ENCODE results near the gene RBCK1. TPM values are rescaled to one million over a fixed set of nuclear protein-coding genes. Genes with fewer than 3 reads are reported as not detected.

RBCK1 gene
- total RNA-seq, 1 experiment from 2014 or later, result 115 TPM

DNA sequence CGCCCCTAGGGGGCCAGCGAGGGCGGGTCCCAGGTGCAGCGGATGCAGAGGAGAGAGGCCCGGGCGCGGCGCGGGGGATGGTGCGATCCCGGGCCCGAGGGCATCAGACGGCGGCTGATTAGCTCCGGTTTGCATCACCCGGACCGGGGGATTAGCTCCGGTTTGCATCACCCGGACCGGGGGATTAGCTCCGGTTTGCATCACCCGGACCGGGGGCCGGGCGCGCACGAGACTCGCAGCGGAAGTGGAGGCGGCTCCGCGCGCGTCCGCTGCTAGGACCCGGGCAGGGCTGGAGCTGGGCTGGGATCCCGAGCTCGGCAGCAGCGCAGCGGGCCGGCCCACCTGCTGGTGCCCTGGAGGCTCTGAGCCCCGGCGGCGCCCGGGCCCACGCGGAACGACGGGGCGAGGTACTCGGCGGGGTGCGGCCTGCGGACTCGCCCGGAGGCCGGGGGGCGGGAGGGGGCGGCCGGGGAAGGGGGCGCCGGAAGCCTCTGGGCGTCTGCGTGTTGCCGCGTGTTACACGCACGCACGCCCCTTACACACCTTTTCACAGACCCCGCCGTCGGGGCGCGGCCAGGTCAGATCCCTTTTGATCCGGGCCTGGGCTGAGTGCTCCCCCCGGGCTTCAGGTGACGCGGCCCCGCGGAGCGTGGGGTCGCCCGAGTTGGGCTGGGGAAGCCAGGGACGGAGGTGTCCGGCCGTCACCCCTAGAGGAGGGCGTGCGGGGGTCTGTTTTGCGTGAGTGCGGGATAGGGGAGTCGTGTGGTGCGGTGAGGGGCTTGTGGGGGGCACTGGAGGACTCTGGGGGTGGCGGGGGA lies 27.1 kb upstream of the RBCK1 start:
- peak overlapping the region; percentile 85 for H3K27ac ChIP-seq (ENCODE audit: low read length)
- peaks cover 21% of the 10 kb centered on the region; the same call in 1 of the 2 replicates for H3K36me3 ChIP-seq (ENCODE audit: low read depth, low read length)
- CTCF ChIA-PET, result interaction anchor here (0.7 to 1.3 kb wide), 4 partner anchors 9 to 54 kb away, joined by 3 to 25 read pairs (median 6); no protein-coding TSS in a partner anchor
- H3F3A ChIP-seq (ENCODE audit: low read length, unreplicated experiment), result no peaks in the 10 kb centered on the region
- no peaks in the 10 kb centered on the region for H3K9me2 ChIP-seq (replicated peaks; ENCODE audit: low read length)
- POLR2A ChIA-PET (ENCODE audit: unreplicated experiment), result interaction anchor here (0.6 to 1.8 kb wide), 8 partner anchors 9 to 102 kb away, joined by 3 to 26 read pairs (median 10); no protein-coding TSS in a partner anchor
- H3K27me3 ChIP-seq (ENCODE audit: low read length), result no peaks in the 10 kb centered on the region
- H4K20me1 ChIP-seq (ENCODE audit: low read length), result peaks cover 22% of the 10 kb centered on the region
- peak overlapping the region; percentile 93 for H3K4me2 ChIP-seq (ENCODE audit: low read length)
- peak overlapping the region; percentile 82 for H2AFZ ChIP-seq (ENCODE audit: low read length)
- H3K79me2 ChIP-seq (ENCODE audit: low read length), result peaks cover 67% of the 10 kb centered on the region
- no peaks in the 10 kb centered on the region for H3K9me3 ChIP-seq (ENCODE audit: low read length)
- peak overlapping the region; percentile 80 for H3K4me3 ChIP-seq (ENCODE audit: low read length)
- TF ChIP-seq, protein P1, sequence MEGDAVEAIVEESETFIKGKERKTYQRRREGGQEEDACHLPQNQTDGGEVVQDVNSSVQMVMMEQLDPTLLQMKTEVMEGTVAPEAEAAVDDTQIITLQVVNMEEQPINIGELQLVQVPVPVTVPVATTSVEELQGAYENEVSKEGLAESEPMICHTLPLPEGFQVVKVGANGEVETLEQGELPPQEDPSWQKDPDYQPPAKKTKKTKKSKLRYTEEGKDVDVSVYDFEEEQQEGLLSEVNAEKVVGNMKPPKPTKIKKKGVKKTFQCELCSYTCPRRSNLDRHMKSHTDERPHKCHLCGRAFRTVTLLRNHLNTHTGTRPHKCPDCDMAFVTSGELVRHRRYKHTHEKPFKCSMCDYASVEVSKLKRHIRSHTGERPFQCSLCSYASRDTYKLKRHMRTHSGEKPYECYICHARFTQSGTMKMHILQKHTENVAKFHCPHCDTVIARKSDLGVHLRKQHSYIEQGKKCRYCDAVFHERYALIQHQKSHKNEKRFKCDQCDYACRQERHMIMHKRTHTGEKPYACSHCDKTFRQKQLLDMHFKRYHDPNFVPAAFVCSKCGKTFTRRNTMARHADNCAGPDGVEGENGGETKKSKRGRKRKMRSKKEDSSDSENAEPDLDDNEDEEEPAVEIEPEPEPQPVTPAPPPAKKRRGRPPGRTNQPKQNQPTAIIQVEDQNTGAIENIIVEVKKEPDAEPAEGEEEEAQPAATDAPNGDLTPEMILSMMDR (conservative IDR thresholded peaks at IDR 0.05; ENCODE audit: low read depth, low read length), result peak; percentile 33; the same call in 1 of the 2 replicates
- TF ChIP-seq EZH2phosphoT487 (IDR thresholded peaks at IDR 0.05; ENCODE audit: borderline replicate concordance, low read length) (no peak), EZH2 (IDR thresholded peaks at IDR 0.05; ENCODE audit: low read length, unreplicated experiment) (no peak)
- peaks cover 36% of the 10 kb centered on the region for H3K4me1 ChIP-seq (ENCODE audit: insufficient read depth, low read length)
- intact Hi-C loops (cut with micrococcal nuclease), result no loop called here
- ATAC-seq, result peak; percentile 60
- DNase-seq, result peak; percentile 76
- peak overlapping the region; percentile 96 for H3K9ac ChIP-seq (ENCODE audit: low read length)
- no TSS peak for BruUV-seq (replicated peaks)

DNA sequence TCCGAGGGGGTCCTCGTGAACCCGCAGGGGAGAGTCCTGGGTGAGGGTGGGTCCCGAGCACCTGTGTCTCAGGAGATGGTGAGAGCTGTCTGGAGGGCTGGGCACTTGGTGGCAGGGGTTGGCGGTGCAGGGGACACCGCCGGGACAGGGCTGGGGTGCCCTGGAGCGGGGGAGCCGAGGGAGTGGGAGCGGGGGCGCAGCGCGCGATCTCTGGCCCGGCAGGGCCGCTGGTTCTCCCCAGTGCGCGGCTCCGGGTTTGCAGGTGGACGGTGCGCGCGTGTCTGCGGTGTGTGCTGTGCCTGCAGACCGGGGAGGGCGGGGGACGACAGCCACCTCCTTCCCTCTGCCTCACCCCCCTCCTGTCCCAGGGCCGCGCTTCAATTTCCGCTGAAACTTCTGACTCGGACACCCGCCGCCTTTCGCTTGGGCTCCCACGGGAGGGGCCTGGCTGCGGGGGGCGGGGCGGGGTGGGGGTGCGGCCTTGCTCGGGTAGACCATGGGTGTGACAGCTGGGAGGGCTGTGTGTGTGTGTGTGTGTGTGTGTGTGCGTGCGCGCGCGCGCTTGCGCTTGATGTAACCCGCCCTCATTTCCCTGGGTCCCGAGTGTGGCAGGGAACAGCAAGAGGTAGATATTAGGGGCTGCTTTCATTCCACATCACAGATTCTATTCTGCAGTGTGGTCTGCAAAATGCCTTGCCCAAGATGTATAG lies 26.4 kb upstream of the RBCK1 start:
- peaks cover 74% of the 10 kb centered on the region for H3K79me2 ChIP-seq (ENCODE audit: low read length)
- no TSS peak for BruUV-seq (replicated peaks)
- peak overlapping the region; percentile 93 for H3K4me2 ChIP-seq (ENCODE audit: low read length)

More for the DNA sequence above, 26.4 kb upstream of the RBCK1 start:
- intact Hi-C loops (cut with micrococcal nuclease), result loop anchor here (2.0 kb wide), 1 partner anchor 19 kb away; no protein-coding TSS in a partner anchor
- DNase-seq (peak; percentile 84), ATAC-seq (peak; percentile 64)
- Histone ChIP-seq H3K9me3 (ENCODE audit: low read length) (no peaks in the 10 kb centered on the region), H3K27me3 (ENCODE audit: low read length) (no peaks in the 10 kb centered on the region), H3K9ac (ENCODE audit: low read length) (peak overlapping the region; percentile 96), H3K27ac (ENCODE audit: low read length) (peak overlapping the region; percentile 85), H2AFZ (ENCODE audit: low read length) (no peak overlapping the region), H3K4me1 (ENCODE audit: insufficient read depth, low read length) (peaks cover 36% of the 10 kb centered on the region), H3K36me3 (ENCODE audit: low read depth, low read length) (peaks cover 28% of the 10 kb centered on the region; the same call in 1 of the 2 replicates), H3F3A (ENCODE audit: low read length, unreplicated experiment) (no peaks in the 10 kb centered on the region), H4K20me1 (ENCODE audit: low read length) (peaks cover 22% of the 10 kb centered on the region), H3K9me2 (replicated peaks; ENCODE audit: low read length) (no peaks in the 10 kb centered on the region), H3K4me3 (ENCODE audit: low read length) (peak overlapping the region; percentile 80)
- TF ChIP-seq, protein P1 (conservative IDR thresholded peaks at IDR 0.05; ENCODE audit: low read depth, low read length), result no peak
- TF ChIP-seq EZH2 (IDR thresholded peaks at IDR 0.05; ENCODE audit: low read length, unreplicated experiment) (no peak), EZH2phosphoT487 (IDR thresholded peaks at IDR 0.05; ENCODE audit: borderline replicate concordance, low read length) (no peak)
- CTCF ChIA-PET, result no interaction called here
- POLR2A ChIA-PET (ENCODE audit: unreplicated experiment), result interaction anchor here (0.6 to 1.3 kb wide), 4 partner anchors 9 to 26 kb away, joined by 3 to 5 read pairs (median 4); no protein-coding TSS in a partner anchor
